Mesenchymal stem cell (in vitro differentiated cells and primary cell): ENCODE measurements around the gene EEPD1.

ENCODE experiments used
- DNase-seq: peaks from one replicate; pipeline ENCODE4 v3.0.0-alpha.2; 2013
- H2AFZ ChIP-seq: one replicate; pipeline ENCODE4 v1.6.1; 2013; ENCODE audit warnings: low read depth, mild to moderate bottlenecking, control low read depth, inconsistent platforms, low read length, moderate library complexity
- H2AK5ac ChIP-seq: 2 replicates; pipeline ENCODE4 v1.6.1; 2013; ENCODE audit warnings: low read length, moderate library complexity, mild to moderate bottlenecking, inconsistent platforms; ENCODE audit not compliant: severe bottlenecking
- H2BK120ac ChIP-seq: one replicate; pipeline ENCODE4 v1.6.1; 2013; ENCODE audit warnings: low read depth, mild to moderate bottlenecking, inconsistent platforms, low read length, moderate library complexity
- H2BK12ac ChIP-seq, 2 experiments: one replicate each; pipeline ENCODE4 v1.6.1; 2013; ENCODE audit warnings: inconsistent platforms in 2 of 2, low read length in 2 of 2, mild to moderate bottlenecking in 2 of 2, moderate library complexity in 2 of 2, control low read depth in 1 of 2
- H2BK15ac ChIP-seq: one replicate; pipeline ENCODE4 v1.6.1; 2013; ENCODE audit warnings: mild to moderate bottlenecking, low read depth, inconsistent platforms; ENCODE audit not compliant: poor library complexity, severe bottlenecking
- H2BK5ac ChIP-seq: 2 replicates; pipeline ENCODE4 v1.6.1; 2013; ENCODE audit warnings: low read depth, mild to moderate bottlenecking, low read length, control low read depth, inconsistent platforms; ENCODE audit not compliant: poor library complexity, severe bottlenecking
- H3K14ac ChIP-seq, 2 experiments: one replicate each; pipeline ENCODE4 v1.6.1; 2013; ENCODE audit warnings: inconsistent platforms in 2 of 2, low read length in 2 of 2, control low read depth in 1 of 2, mild to moderate bottlenecking in 1 of 2, moderate library complexity in 1 of 2
- H3K18ac ChIP-seq, 2 experiments: one replicate each; pipeline ENCODE4 v1.6.1; 2013; ENCODE audit warnings: inconsistent platforms in 2 of 2, low read length in 2 of 2, control low read depth in 1 of 2, low read depth in 1 of 2, mild to moderate bottlenecking in 1 of 2
- H3K23ac ChIP-seq, 2 experiments: one replicate each; pipeline ENCODE4 v1.6.1; 2013; ENCODE audit warnings: inconsistent platforms in 2 of 2, low read length in 2 of 2, mild to moderate bottlenecking in 2 of 2, moderate library complexity in 2 of 2, control low read depth in 1 of 2
- H3K27ac ChIP-seq: 2 replicates; pipeline ENCODE4 v1.5.1; 2013; ENCODE audit warnings: mild to moderate bottlenecking, moderate library complexity, low read length, control low read depth, inconsistent platforms; ENCODE audit not compliant: poor library complexity, severe bottlenecking
- H3K27me3 ChIP-seq, 2 experiments: 2 replicates each; pipeline versions ENCODE4 v1.6.1 to v1.7.0; 2013; ENCODE audit warnings: low read length in 2 of 2, mild to moderate bottlenecking in 2 of 2, moderate library complexity in 2 of 2, control low read depth in 1 of 2, inconsistent platforms in 1 of 2; ENCODE audit not compliant: control insufficient read depth in 1 of 2, insufficient read depth in 1 of 2
- H3K36me3 ChIP-seq, 2 experiments: 2 replicates each; pipeline versions ENCODE4 v1.6.1 to v1.7.0; 2013; ENCODE audit warnings: low read length in 2 of 2, control low read depth in 1 of 2, inconsistent platforms in 1 of 2, low read depth in 1 of 2, mild to moderate bottlenecking in 1 of 2; ENCODE audit not compliant: insufficient read depth in 2 of 2, control insufficient read depth in 1 of 2
- H3K4ac ChIP-seq, 2 experiments: one replicate each; pipeline ENCODE4 v1.6.1; 2013; ENCODE audit warnings: inconsistent platforms in 2 of 2, low read length in 2 of 2, mild to moderate bottlenecking in 2 of 2, moderate library complexity in 2 of 2, control low read depth in 1 of 2, low read depth in 1 of 2
- H3K4me1 ChIP-seq: 2 replicates; pipeline ENCODE4 v1.6.1; 2013; ENCODE audit warnings: low read depth, low read length, control low read depth; ENCODE audit not compliant: control insufficient read depth, insufficient read depth
- H3K4me2 ChIP-seq: 2 replicates; pipeline ENCODE4 v1.6.1; 2013; ENCODE audit warnings: low read length, mild to moderate bottlenecking, inconsistent platforms; ENCODE audit not compliant: poor library complexity, severe bottlenecking
- H3K4me3 ChIP-seq, 2 experiments: 2 replicates each; pipeline versions ENCODE4 v1.5.1 to v1.7.0; 2013; ENCODE audit warnings: low read length in 2 of 2, mild to moderate bottlenecking in 2 of 2, control low read depth in 1 of 2, low read depth in 1 of 2; ENCODE audit not compliant: insufficient read depth in 1 of 2
- H3K79me1 ChIP-seq: replicated peaks from 2 replicates; pipeline ENCODE4 v1.6.1; 2013; ENCODE audit warnings: mild to moderate bottlenecking, control low read depth, low read length, inconsistent platforms; ENCODE audit not compliant: poor library complexity, severe bottlenecking
- H3K9ac ChIP-seq: 2 replicates; pipeline ENCODE4 v1.7.0; 2013; ENCODE audit warnings: mild to moderate bottlenecking, low read length, moderate library complexity
- H3K9me3 ChIP-seq: 2 replicates; pipeline ENCODE4 v1.7.0; 2013; ENCODE audit warnings: mild to moderate bottlenecking, low read length; ENCODE audit not compliant: control insufficient read depth
- H4K8ac ChIP-seq: one replicate; pipeline ENCODE4 v1.6.1; 2013; ENCODE audit warnings: inconsistent platforms, mild to moderate bottlenecking, low read length, moderate library complexity
- H4K91ac ChIP-seq: one replicate; pipeline ENCODE4 v1.6.1; 2013; ENCODE audit warnings: mild to moderate bottlenecking, low read length, inconsistent platforms
- WGBS: methylation state at CpG from one replicate; pipeline ENCODE4 v1.1.7; 2013; ENCODE audit warnings: mixed read lengths; 5-methylcytosine and 5-hydroxymethylcytosine counted together

The EEPD1 gene

GRCh38 chr7:36291387-36292316 is 138.6 kb downstream of the EEPD1 start:
- Histone ChIP-seq H3K14ac (no peak overlapping the region), H2BK120ac (no peak overlapping the region), H3K4me3 (peak overlapping the region in 1 of 2 experiments; percentile 74), H2AFZ (no peak overlapping the region), H3K79me1 (no peaks in the 10 kb centered on the region), H3K4me2 (peak overlapping the region; percentile 34), H3K9ac (peak overlapping the region; percentile 89), H2AK5ac (no peak overlapping the region), H2BK5ac (no peak overlapping the region), H3K18ac (peak overlapping the region; percentile 21 to 72), H3K27me3 (no peaks in the 10 kb centered on the region), H3K27ac (peak overlapping the region; percentile 58), H4K91ac (no peak overlapping the region), H3K4ac (no peak overlapping the region), H3K23ac (no peak overlapping the region), H2BK12ac (peak overlapping the region; percentile 30 to 42), H3K36me3 (peaks cover 0 to 15% of the 10 kb centered on the region in 2 experiments), H4K8ac (peak overlapping the region; percentile 56), H2BK15ac (peak overlapping the region; percentile 91), H3K4me1 (peaks cover 17% of the 10 kb centered on the region), H3K9me3 (no peaks in the 10 kb centered on the region)
- WGBS: 24% methylated on average over 15 of the region's 18 CpGs
- DNase-seq: peak; percentile 83

- Histone ChIP-seq H3K27me3 (no peaks in the 10 kb centered on the region), H3K14ac (no peak overlapping the region), H2BK15ac (no peak overlapping the region), H2AK5ac (no peak overlapping the region), H3K4me1 (peaks cover 12% of the 10 kb centered on the region), H3K4me2 (no peak overlapping the region), H4K8ac (no peak overlapping the region), H3K23ac (no peak overlapping the region), H3K4me3 (no peak overlapping the region), H2BK120ac (no peak overlapping the region), H3K18ac (no peak overlapping the region), H3K9ac (no peak overlapping the region), H2AFZ (no peak overlapping the region), H3K36me3 (peaks cover 3 to 26% of the 10 kb centered on the region in 2 experiments), H3K79me1 (no peaks in the 10 kb centered on the region), H2BK12ac (no peak overlapping the region), H3K4ac (no peak overlapping the region), H3K27ac (no peak overlapping the region), H2BK5ac (no peak overlapping the region), H3K9me3 (no peaks in the 10 kb centered on the region), H4K91ac (no peak overlapping the region)
- WGBS: 93% methylated on average over 3 of the region's 5 CpGs
- DNase-seq: no peak
These were observed 142.0 kb downstream of the EEPD1 start for GRCh38 chr7:36295090-36295489.

GRCh38 chr7:36296284-36296683 is 143.2 kb downstream of the EEPD1 start:
- Histone ChIP-seq H3K4me2 (no peak overlapping the region), H2BK12ac (no peak overlapping the region), H3K23ac (no peak overlapping the region), H2BK120ac (no peak overlapping the region), H3K27me3 (no peaks in the 10 kb centered on the region), H4K8ac (no peak overlapping the region), H3K79me1 (no peaks in the 10 kb centered on the region), H3K9ac (no peak overlapping the region), H3K14ac (no peak overlapping the region), H3K4me1 (peaks cover 3% of the 10 kb centered on the region), H3K27ac (no peak overlapping the region), H3K9me3 (no peaks in the 10 kb centered on the region), H3K4ac (no peak overlapping the region), H2AK5ac (no peak overlapping the region), H2BK5ac (no peak overlapping the region), H2AFZ (no peak overlapping the region), H3K36me3 (peaks cover 3 to 17% of the 10 kb centered on the region in 2 experiments), H3K18ac (no peak overlapping the region), H3K4me3 (no peak overlapping the region), H2BK15ac (no peak overlapping the region), H4K91ac (no peak overlapping the region)
- 94% methylated on average over 1 of the region's 1 CpG for WGBS
- DNase-seq: no peak

GRCh38 chr7:36297364-36298009 is 144.4 kb downstream of the EEPD1 start:
- Histone ChIP-seq H2BK12ac (no peak overlapping the region), H3K27me3 (no peaks in the 10 kb centered on the region), H3K14ac (no peak overlapping the region), H3K4me1 (peaks cover 9% of the 10 kb centered on the region), H4K8ac (no peak overlapping the region), H3K79me1 (no peaks in the 10 kb centered on the region), H2BK120ac (no peak overlapping the region), H3K4me2 (no peak overlapping the region), H2BK5ac (no peak overlapping the region), H3K4me3 (no peak overlapping the region), H3K4ac (no peak overlapping the region), H3K23ac (no peak overlapping the region), H3K36me3 (peaks cover 3 to 17% of the 10 kb centered on the region in 2 experiments), H3K18ac (no peak overlapping the region), H3K9me3 (no peaks in the 10 kb centered on the region), H3K9ac (no peak overlapping the region), H2AK5ac (no peak overlapping the region), H2BK15ac (no peak overlapping the region), H3K27ac (no peak overlapping the region), H2AFZ (no peak overlapping the region), H4K91ac (no peak overlapping the region)
- 94% methylated on average over 4 of the region's 7 CpGs for WGBS
- no peak for DNase-seq
